ENCODE results near the gene INPP5D.

Gene INPP5D

DNA sequence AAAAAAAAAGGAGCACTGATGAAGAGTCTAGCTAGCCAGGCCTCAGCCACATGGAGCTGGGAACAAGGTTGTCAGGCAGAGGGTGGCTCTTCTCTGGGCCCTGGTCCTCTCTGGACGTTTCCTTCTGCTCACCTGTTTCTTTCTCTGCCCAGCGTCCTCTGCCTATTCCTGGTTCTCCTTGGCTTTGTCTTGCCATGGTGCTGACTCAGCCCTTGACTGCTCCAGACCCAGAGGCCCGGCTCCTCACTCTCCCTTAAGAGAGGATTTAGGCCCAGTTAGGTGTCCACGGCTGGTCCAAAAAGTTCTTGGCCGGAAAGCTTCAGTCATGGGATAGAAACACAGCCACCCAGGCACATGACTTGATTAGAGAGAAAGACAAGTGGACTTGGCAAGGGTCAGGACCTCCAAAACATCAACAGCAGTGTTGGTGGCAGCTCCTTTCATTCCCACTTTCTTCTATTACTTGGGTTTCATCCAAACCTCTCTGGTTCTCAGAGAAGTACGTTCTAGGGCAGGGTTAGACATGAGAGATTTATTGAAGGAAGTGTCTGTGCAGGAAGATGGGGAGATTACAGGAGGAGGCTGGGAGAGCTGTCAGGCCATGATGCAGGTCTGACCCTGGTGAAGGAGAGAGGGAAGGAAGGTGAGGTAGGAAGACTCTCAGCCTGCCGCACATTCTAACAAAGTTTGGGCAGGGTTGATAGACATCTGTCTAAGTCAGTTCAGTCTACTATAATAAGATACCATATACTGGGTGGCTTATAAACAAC, 176.9 kb downstream of the INPP5D start:
- no peak for TF ChIP-seq EZH2phosphoT487 (IDR thresholded peaks at IDR 0.05; ENCODE audit: borderline replicate concordance, low read length)
- TF ChIP-seq, protein P1, sequence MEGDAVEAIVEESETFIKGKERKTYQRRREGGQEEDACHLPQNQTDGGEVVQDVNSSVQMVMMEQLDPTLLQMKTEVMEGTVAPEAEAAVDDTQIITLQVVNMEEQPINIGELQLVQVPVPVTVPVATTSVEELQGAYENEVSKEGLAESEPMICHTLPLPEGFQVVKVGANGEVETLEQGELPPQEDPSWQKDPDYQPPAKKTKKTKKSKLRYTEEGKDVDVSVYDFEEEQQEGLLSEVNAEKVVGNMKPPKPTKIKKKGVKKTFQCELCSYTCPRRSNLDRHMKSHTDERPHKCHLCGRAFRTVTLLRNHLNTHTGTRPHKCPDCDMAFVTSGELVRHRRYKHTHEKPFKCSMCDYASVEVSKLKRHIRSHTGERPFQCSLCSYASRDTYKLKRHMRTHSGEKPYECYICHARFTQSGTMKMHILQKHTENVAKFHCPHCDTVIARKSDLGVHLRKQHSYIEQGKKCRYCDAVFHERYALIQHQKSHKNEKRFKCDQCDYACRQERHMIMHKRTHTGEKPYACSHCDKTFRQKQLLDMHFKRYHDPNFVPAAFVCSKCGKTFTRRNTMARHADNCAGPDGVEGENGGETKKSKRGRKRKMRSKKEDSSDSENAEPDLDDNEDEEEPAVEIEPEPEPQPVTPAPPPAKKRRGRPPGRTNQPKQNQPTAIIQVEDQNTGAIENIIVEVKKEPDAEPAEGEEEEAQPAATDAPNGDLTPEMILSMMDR (IDR thresholded peaks at IDR 0.05; ENCODE audit: low read depth, low read length, poor library complexity, severe bottlenecking): no peak
- H3K4me1 ChIP-seq (ENCODE audit: control insufficient read depth, low read length): peaks cover 23% of the 10 kb centered on the region
- H3K4me3 ChIP-seq (ENCODE audit: low read length): no peak overlapping the region
- H3K4me2 ChIP-seq (ENCODE audit: low read length): no peak overlapping the region
- no peaks in the 10 kb centered on the region for H3K9me2 ChIP-seq (replicated peaks; ENCODE audit: control insufficient read depth, low read length)
- H3K9me3 ChIP-seq (ENCODE audit: control insufficient read depth, insufficient read depth, low read length): no peaks in the 10 kb centered on the region
- no peaks in the 10 kb centered on the region for H3K79me2 ChIP-seq (ENCODE audit: control insufficient read depth, low read length)
- no peak overlapping the region for H3K27ac ChIP-seq (ENCODE audit: low read depth, low read length)
- H3K36me3 ChIP-seq (ENCODE audit: control insufficient read depth, low read length): no peaks in the 10 kb centered on the region
- no peaks in the 10 kb centered on the region for H4K20me1 ChIP-seq (ENCODE audit: control insufficient read depth, insufficient read depth, low read depth, low read length)
- no peaks in the 10 kb centered on the region for H3K27me3 ChIP-seq (ENCODE audit: control insufficient read depth, low read length)
- H3F3A ChIP-seq (ENCODE audit: control insufficient read depth, insufficient read depth): no peaks in the 10 kb centered on the region

DNA sequence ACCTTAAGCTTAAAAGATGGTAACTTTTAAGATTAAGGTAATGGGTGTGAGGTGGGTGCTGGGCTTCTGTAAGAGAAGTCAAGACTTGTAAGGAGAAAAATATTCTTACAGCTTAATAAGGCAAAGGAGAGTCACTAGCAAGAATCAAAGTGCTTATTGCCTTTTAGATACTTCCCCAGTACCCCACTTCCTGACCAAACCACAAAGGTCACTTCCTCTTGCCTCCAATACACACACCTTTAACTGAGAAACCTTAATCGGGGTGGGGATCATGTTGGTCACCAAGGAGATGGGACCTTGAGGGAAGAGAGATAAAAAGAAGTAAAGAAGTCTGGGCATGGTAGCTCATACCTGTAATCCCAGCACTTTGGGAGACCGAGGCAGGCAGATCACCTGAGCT, 180.8 kb downstream of the INPP5D start:
- Histone ChIP-seq H3K4me2 (ENCODE audit: low read length) (peak overlapping the region; percentile 66), H3K9me2 (replicated peaks; ENCODE audit: control insufficient read depth, low read length) (no peaks in the 10 kb centered on the region), H3K9me3 (ENCODE audit: control insufficient read depth, insufficient read depth, low read length) (no peaks in the 10 kb centered on the region), H4K20me1 (ENCODE audit: control insufficient read depth, insufficient read depth, low read depth, low read length) (no peaks in the 10 kb centered on the region), H3K27ac (ENCODE audit: low read depth, low read length) (peak overlapping the region; percentile 45), H3K79me2 (ENCODE audit: control insufficient read depth, low read length) (no peaks in the 10 kb centered on the region), H3K4me1 (ENCODE audit: control insufficient read depth, low read length) (peaks cover 28% of the 10 kb centered on the region), H3K36me3 (ENCODE audit: control insufficient read depth, low read length) (no peaks in the 10 kb centered on the region), H3K27me3 (ENCODE audit: control insufficient read depth, low read length) (no peaks in the 10 kb centered on the region), H3F3A (ENCODE audit: control insufficient read depth, insufficient read depth) (no peaks in the 10 kb centered on the region), H3K4me3 (ENCODE audit: low read length) (peak overlapping the region; percentile 42)
- no peak for TF ChIP-seq EZH2phosphoT487 (IDR thresholded peaks at IDR 0.05; ENCODE audit: borderline replicate concordance, low read length)
- TF ChIP-seq, protein P1 (IDR thresholded peaks at IDR 0.05; ENCODE audit: low read depth, low read length, poor library complexity, severe bottlenecking): no peak

DNA sequence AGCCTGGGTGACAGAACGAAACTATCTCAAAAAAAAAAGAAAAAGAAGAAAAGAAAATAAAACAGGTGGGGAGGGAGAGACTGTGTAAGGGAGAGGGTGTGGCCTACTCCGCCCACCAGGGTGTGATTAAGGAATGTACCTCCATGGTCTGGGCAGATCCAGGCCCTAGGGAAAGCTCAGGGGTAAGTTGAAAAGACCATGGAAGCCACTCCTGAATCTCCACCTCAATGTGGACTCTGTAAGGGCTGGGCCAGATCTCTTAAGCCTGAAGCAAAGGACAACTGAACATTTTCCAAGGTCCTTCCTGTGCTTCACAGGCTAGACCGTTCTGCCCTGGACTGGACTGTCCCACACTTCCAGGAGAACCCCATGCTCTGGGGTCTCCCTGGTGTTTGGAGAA, 181.7 kb downstream of the INPP5D start:
- H3K36me3 ChIP-seq (ENCODE audit: control insufficient read depth, low read length): no peaks in the 10 kb centered on the region
- no peaks in the 10 kb centered on the region for H3K9me2 ChIP-seq (replicated peaks; ENCODE audit: control insufficient read depth, low read length)
- H3K4me3 ChIP-seq (ENCODE audit: low read length): no peak overlapping the region
- peaks cover 28% of the 10 kb centered on the region for H3K4me1 ChIP-seq (ENCODE audit: control insufficient read depth, low read length)
- TF ChIP-seq, protein P1 (IDR thresholded peaks at IDR 0.05; ENCODE audit: low read depth, low read length, poor library complexity, severe bottlenecking): no peak
- no peak for TF ChIP-seq EZH2phosphoT487 (IDR thresholded peaks at IDR 0.05; ENCODE audit: borderline replicate concordance, low read length)
- H3K79me2 ChIP-seq (ENCODE audit: control insufficient read depth, low read length): no peaks in the 10 kb centered on the region
- no peak overlapping the region for H3K27ac ChIP-seq (ENCODE audit: low read depth, low read length)
- H3K27me3 ChIP-seq (ENCODE audit: control insufficient read depth, low read length): no peaks in the 10 kb centered on the region
- no peaks in the 10 kb centered on the region for H3F3A ChIP-seq (ENCODE audit: control insufficient read depth, insufficient read depth)
- H3K9me3 ChIP-seq (ENCODE audit: control insufficient read depth, insufficient read depth, low read length): no peaks in the 10 kb centered on the region
- no peaks in the 10 kb centered on the region for H4K20me1 ChIP-seq (ENCODE audit: control insufficient read depth, insufficient read depth, low read depth, low read length)
- H3K4me2 ChIP-seq (ENCODE audit: low read length): peak overlapping the region; percentile 66

Measured in DOHH2 (cell line).